SK-N-SH (cell line): ENCODE measurements around the gene MLIP. TPM values are rescaled to one million over a fixed set of nuclear protein-coding genes. Genes with fewer than 3 reads are reported as not detected.

Experiments
- CTCF ChIA-PET: fragments of 300-600, 350-600 bp; formaldehyde crosslinking; extraction: SDS; loops from one replicate; lab custom pipeline; 2021; lab: Yijun Ruan, JAX
- POLR2A ChIA-PET: fragments of 350-600 bp; sonication (Branson Sonifier 250); formaldehyde crosslinking; extraction: SDS; loops from one replicate; lab custom pipeline; 2020; ENCODE audit warnings: antibody characterized with exemption, inconsistent platforms; lab: Yijun Ruan, JAX
- DNase-seq: peaks from one replicate; pipeline ENCODE4 v3.0.0; 2012
- H2AFZ ChIP-seq: fragments of 200-600 bp; sonication (generic); 2 replicates; pipeline ENCODE4 v1.8.1; 2016; ENCODE audit warnings: antibody characterized with exemption, mild to moderate bottlenecking, low read depth
- H3F3A ChIP-seq: fragments of 200-600 bp; sonication (generic); replicated peaks from 2 replicates; pipeline ENCODE3; 2016; ENCODE audit warnings: antibody characterized with exemption, mild to moderate bottlenecking; ENCODE audit not compliant: insufficient read depth
- H3K27ac ChIP-seq, 2 experiments: fragments of 200-500 bp in 1 of 2; fragments of 200-600 bp in 1 of 2; sonication (Bioruptor generic) in 1 of 2; sonication (generic), shearing (Covaris generic) in 1 of 2; 2 replicates each; pipeline versions ENCODE4 v1.5.1 to v1.6.1; 2014 to 2016; ENCODE audit warnings: low read depth in 2 of 2, inconsistent platforms in 1 of 2, low read length in 1 of 2, mild to moderate bottlenecking in 1 of 2, mixed read lengths in 1 of 2
- H3K27me3 ChIP-seq: fragments of 200-600 bp; sonication (generic), shearing (Covaris generic); 2 replicates; pipeline ENCODE4 v1.6.1; 2016; ENCODE audit warnings: mixed run types; ENCODE audit not compliant: insufficient read depth
- H3K36me3 ChIP-seq, 2 experiments: fragments of 200-500 bp in 1 of 2; fragments of 200-600 bp in 1 of 2; sonication (Bioruptor generic) in 1 of 2; sonication (generic) in 1 of 2; replicated peaks in 1 of 2; 2 replicates each; pipeline versions ENCODE3 to v1.5.1; 2014 to 2016; ENCODE audit warnings: low read length in 1 of 2, mild to moderate bottlenecking in 1 of 2; ENCODE audit not compliant: insufficient read depth in 2 of 2, control insufficient read depth in 1 of 2
- H3K4me1 ChIP-seq, 2 experiments: fragments of 200-500 bp in 1 of 2; fragments of 200-600 bp in 1 of 2; sonication (Bioruptor generic) in 1 of 2; sonication (generic), shearing (Covaris generic) in 1 of 2; 2 replicates each; pipeline versions ENCODE4 v1.5.1 to v1.6.1; 2014 to 2016; ENCODE audit warnings: low read depth in 1 of 2, low read length in 1 of 2, mixed run types in 1 of 2; ENCODE audit not compliant: insufficient read depth in 2 of 2, control insufficient read depth in 1 of 2
- H3K4me2 ChIP-seq: fragments of 200-600 bp; sonication (generic), shearing (Covaris generic); 2 replicates; pipeline ENCODE4 v1.6.1; 2017; ENCODE audit warnings: mixed run types
- H3K4me3 ChIP-seq, 2 experiments: fragments of 200-500 bp in 1 of 2; fragments of 200-600 bp in 1 of 2; sonication (Bioruptor generic) in 1 of 2; sonication (generic), shearing (Covaris generic) in 1 of 2; 2 replicates each; pipeline versions ENCODE4 v1.5.1 to v1.8.1; 2014 to 2016; ENCODE audit warnings: low read depth in 2 of 2, inconsistent platforms in 1 of 2, low read length in 1 of 2, mild to moderate bottlenecking in 1 of 2, mixed read lengths in 1 of 2, moderate library complexity in 1 of 2
- H3K79me2 ChIP-seq: fragments of 200-600 bp; sonication (generic); 2 replicates; pipeline ENCODE4 v1.8.1; 2017; ENCODE audit warnings: mild to moderate bottlenecking; ENCODE audit not compliant: insufficient read depth
- H3K9ac ChIP-seq: fragments of 200-600 bp; sonication (generic); 2 replicates; pipeline ENCODE4 v1.6.1; 2017; ENCODE audit warnings: mixed run types
- H3K9me2 ChIP-seq: fragments of 200-600 bp; sonication (generic); 2 replicates; pipeline ENCODE4 v1.6.1; 2017; ENCODE audit warnings: mixed run types
- H3K9me3 ChIP-seq: fragments of 200-600 bp; sonication (generic); 2 replicates; pipeline ENCODE4 v1.6.1; 2017; ENCODE audit warnings: mixed run types, mild to moderate bottlenecking, moderate library complexity
- H4K20me1 ChIP-seq: fragments of 200-600 bp; sonication (generic); 2 replicates; pipeline ENCODE4 v1.6.1; 2017; ENCODE audit warnings: mild to moderate bottlenecking, mixed run types; ENCODE audit not compliant: insufficient read depth
- ELF1 ChIP-seq: IDR thresholded peaks from 2 replicates; pipeline ENCODE4 v1.4.0; 2012
- EP300 ChIP-seq, 2 experiments: IDR thresholded peaks; 2 replicates each; pipeline versions ENCODE4 v1.4.0 to v1.6.1; 2012; ENCODE audit warnings: borderline replicate concordance in 1 of 2, low read depth in 1 of 2, low read length in 1 of 2
- FOXJ3 ChIP-seq: sonication (generic); formaldehyde crosslinking; IDR thresholded peaks from 2 replicates; pipeline ENCODE4 v1.5.1; 2020; ENCODE audit warnings: mild to moderate bottlenecking, missing genetic modification reagents
- GABPA ChIP-seq: IDR thresholded peaks from 2 replicates; pipeline ENCODE4 v1.4.0; 2012; ENCODE audit warnings: low read depth, mild to moderate bottlenecking
- GATA2 ChIP-seq: sonication (generic); formaldehyde crosslinking; IDR thresholded peaks from 2 replicates; pipeline ENCODE4 v1.5.0; 2020; ENCODE audit warnings: mild to moderate bottlenecking, missing genetic modification reagents
- MEF2A ChIP-seq: IDR thresholded peaks from 2 replicates; pipeline ENCODE4 v1.4.0; 2012; ENCODE audit warnings: low read depth, borderline replicate concordance
- MXI1 ChIP-seq: IDR thresholded peaks from 2 replicates; pipeline ENCODE4 v1.6.1; 2012; ENCODE audit warnings: mild to moderate bottlenecking, low read depth, low read length, improper control_type of control experiment
- NFIC ChIP-seq: IDR thresholded peaks from 2 replicates; pipeline ENCODE4 v1.4.0; 2012; ENCODE audit warnings: borderline replicate concordance
- RAD21 ChIP-seq: IDR thresholded peaks from 2 replicates; pipeline ENCODE4 v1.6.1; 2012; ENCODE audit warnings: mild to moderate bottlenecking, low read length
- RCOR1 ChIP-seq: fragments of 150-350 bp; IDR thresholded peaks from 2 replicates; pipeline ENCODE4 v1.6.1; 2017; ENCODE audit warnings: antibody characterized with exemption, low read length
- RXRA ChIP-seq: IDR thresholded peaks from 2 replicates; pipeline ENCODE4 v1.4.0; 2012; ENCODE audit warnings: low read depth, mild to moderate bottlenecking, borderline replicate concordance
- USF1 ChIP-seq: IDR thresholded peaks from 2 replicates; pipeline ENCODE4 v1.4.0; 2012; ENCODE audit warnings: low read depth, borderline replicate concordance
- USF2 ChIP-seq: fragments of 150-350 bp; IDR thresholded peaks from 2 replicates; pipeline ENCODE4 v1.6.1; 2017; ENCODE audit warnings: antibody characterized with exemption, low read length, low read depth, borderline replicate concordance
- WGBS: methylation state at CpG from one replicate; pipeline ENCODE4 v1.1.6; 2017; ENCODE audit warnings: low lambda C conversion rate; 5-methylcytosine and 5-hydroxymethylcytosine counted together
- polyA plus RNA-seq, 3 experiments: library from polyadenylated mRNA; depleted of rRNA; stranded (reverse); fragments of >200 nt; gene quantifications; 2 replicates each; pipeline ENCODE4 v1.2.3, GENCODE V29; 2012
- TF ChIP-seq, protein P1 (sequence below): IDR thresholded peaks from 2 replicates; pipeline ENCODE4 v1.4.0; 2012; ENCODE audit warnings: low read depth
- TF ChIP-seq, protein P2 (sequence below): IDR thresholded peaks from 2 replicates; pipeline ENCODE4; 2012
- TF ChIP-seq, protein P3 (sequence below): IDR thresholded peaks from 2 replicates; pipeline ENCODE4 v1.6.1; 2012; ENCODE audit warnings: mild to moderate bottlenecking, low read depth, low read length, moderate library complexity
- TF ChIP-seq, protein P4 (sequence below): fragments of 200-600 bp; sonication (generic); IDR thresholded peaks from 2 replicates; pipeline ENCODE4 v1.6.1; 2017; ENCODE audit warnings: antibody characterized with exemption, mild to moderate bottlenecking, moderate library complexity

The MLIP gene
- polyA plus RNA-seq, 1 of the 3 experiments (the other 2 are of a cell fraction), result not detected

DNA sequence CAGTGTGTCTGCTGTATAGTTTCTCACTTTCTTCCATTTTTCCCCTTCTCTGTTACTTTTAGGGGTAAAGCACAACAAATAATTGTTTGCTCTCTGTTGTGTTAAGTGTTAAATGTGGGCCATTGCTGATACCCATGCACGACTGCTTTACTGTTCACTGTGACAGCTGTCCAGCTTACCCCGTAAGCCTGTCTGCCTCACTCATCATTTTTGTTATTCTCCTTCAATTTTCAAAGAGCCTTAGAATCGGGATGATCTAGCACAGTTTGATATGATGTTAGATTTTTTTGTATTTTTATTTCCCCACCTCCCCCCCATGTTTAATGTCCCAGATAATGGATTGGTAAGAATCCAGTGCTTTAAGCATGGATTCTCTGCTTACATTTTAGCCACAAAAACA is 41.2 kb upstream of the MLIP start:
- 0 out of 2 replicates have a peak, but pooled peaks cover 5% of the 10 kb centered on the region for H3K27me3 ChIP-seq
- DNase-seq, result no peak
- no peaks in the 10 kb centered on the region; a peak in 1 of 4 replicates for H3K4me1 ChIP-seq
- no peak overlapping the region for H3K4me3 ChIP-seq
- H4K20me1 ChIP-seq, result no peaks in the 10 kb centered on the region
- H3K27ac ChIP-seq, result no peak overlapping the region; a peak in 1 of 4 replicates
- no peak for TF ChIP-seq MXI1
- TF ChIP-seq, protein P1, sequence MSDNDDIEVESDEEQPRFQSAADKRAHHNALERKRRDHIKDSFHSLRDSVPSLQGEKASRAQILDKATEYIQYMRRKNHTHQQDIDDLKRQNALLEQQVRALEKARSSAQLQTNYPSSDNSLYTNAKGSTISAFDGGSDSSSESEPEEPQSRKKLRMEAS, result no peak
- TF ChIP-seq, protein P2, sequence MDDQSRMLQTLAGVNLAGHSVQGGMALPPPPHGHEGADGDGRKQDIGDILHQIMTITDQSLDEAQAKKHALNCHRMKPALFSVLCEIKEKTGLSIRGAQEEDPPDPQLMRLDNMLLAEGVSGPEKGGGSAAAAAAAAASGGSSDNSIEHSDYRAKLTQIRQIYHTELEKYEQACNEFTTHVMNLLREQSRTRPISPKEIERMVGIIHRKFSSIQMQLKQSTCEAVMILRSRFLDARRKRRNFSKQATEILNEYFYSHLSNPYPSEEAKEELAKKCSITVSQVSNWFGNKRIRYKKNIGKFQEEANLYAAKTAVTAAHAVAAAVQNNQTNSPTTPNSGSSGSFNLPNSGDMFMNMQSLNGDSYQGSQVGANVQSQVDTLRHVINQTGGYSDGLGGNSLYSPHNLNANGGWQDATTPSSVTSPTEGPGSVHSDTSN, result no peak
- ChIA-PET POLR2A (no interaction called here), CTCF (no interaction called here)
- H3K36me3 ChIP-seq, result no peaks in the 10 kb centered on the region
- H3K9me3 ChIP-seq, result no peaks in the 10 kb centered on the region
- H3F3A ChIP-seq, result no peaks in the 10 kb centered on the region
- no peaks in the 10 kb centered on the region for H3K79me2 ChIP-seq
- H3K9ac ChIP-seq, result no peak overlapping the region
- 3% methylated on average over 3 of the region's 3 CpGs for WGBS
- peak overlapping the region; percentile 33; the same call in 1 of the 2 replicates for H3K4me2 ChIP-seq
- no peak overlapping the region for H2AFZ ChIP-seq
- H3K9me2 ChIP-seq, result no peaks in the 10 kb centered on the region; the same call in 1 of the 2 replicates

DNA sequence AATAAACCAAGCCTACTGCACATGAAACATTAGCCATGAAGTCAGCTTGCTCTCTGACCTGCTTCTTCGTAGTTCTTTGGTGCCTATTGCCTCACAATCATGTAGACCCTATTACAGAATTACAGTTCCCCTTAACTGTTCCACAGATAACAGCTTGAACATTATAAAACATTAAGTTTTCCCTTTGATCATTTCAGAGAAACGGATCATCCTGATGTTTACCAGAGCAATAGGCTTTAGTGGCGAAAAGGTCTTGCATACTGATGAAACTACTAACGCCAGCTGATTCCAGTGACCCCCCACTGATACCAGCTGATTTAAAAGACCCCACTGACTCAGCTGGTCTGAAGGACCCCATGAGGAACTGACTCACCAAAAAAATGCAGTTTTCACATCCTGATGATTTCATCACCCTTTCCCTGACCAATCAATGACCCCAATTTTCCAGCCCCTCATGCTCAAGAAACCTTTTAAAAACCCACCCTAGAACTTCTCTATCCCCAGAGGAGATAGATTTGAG is 39.4 kb upstream of the MLIP start:
- Histone ChIP-seq H3K9ac (no peak overlapping the region), H3K9me3 (no peaks in the 10 kb centered on the region), H3K79me2 (no peaks in the 10 kb centered on the region), H3K4me1 (no peaks in the 10 kb centered on the region; a peak in 1 of 4 replicates), H4K20me1 (no peaks in the 10 kb centered on the region), H3K27me3 (peaks cover 5% of the 10 kb centered on the region; the same call in 1 of the 2 replicates), H3K9me2 (no peaks in the 10 kb centered on the region; the same call in 1 of the 2 replicates), H3K27ac (no peak overlapping the region; a peak in 1 of 4 replicates), H2AFZ (no peak overlapping the region), H3K4me3 (no peak overlapping the region), H3K4me2 (no peak overlapping the region), H3K36me3 (no peaks in the 10 kb centered on the region), H3F3A (no peaks in the 10 kb centered on the region)
- ChIA-PET CTCF (interaction anchor here (1.0 kb wide), 1 partner anchor 8 kb away, joined by 3 read pairs; no protein-coding TSS in a partner anchor), POLR2A (no interaction called here)
- DNase-seq, result no peak
- WGBS, result 8% methylated on average over 4 of the region's 4 CpGs
- TF ChIP-seq MEF2A, result no peak
- TF ChIP-seq, protein P3, sequence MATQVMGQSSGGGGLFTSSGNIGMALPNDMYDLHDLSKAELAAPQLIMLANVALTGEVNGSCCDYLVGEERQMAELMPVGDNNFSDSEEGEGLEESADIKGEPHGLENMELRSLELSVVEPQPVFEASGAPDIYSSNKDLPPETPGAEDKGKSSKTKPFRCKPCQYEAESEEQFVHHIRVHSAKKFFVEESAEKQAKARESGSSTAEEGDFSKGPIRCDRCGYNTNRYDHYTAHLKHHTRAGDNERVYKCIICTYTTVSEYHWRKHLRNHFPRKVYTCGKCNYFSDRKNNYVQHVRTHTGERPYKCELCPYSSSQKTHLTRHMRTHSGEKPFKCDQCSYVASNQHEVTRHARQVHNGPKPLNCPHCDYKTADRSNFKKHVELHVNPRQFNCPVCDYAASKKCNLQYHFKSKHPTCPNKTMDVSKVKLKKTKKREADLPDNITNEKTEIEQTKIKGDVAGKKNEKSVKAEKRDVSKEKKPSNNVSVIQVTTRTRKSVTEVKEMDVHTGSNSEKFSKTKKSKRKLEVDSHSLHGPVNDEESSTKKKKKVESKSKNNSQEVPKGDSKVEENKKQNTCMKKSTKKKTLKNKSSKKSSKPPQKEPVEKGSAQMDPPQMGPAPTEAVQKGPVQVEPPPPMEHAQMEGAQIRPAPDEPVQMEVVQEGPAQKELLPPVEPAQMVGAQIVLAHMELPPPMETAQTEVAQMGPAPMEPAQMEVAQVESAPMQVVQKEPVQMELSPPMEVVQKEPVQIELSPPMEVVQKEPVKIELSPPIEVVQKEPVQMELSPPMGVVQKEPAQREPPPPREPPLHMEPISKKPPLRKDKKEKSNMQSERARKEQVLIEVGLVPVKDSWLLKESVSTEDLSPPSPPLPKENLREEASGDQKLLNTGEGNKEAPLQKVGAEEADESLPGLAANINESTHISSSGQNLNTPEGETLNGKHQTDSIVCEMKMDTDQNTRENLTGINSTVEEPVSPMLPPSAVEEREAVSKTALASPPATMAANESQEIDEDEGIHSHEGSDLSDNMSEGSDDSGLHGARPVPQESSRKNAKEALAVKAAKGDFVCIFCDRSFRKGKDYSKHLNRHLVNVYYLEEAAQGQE, result no peak
- no peak for TF ChIP-seq USF2
- TF ChIP-seq FOXJ3 (CRISPR knock-in tag), result no peak
- TF ChIP-seq RAD21, result no peak
- TF ChIP-seq, protein P4, sequence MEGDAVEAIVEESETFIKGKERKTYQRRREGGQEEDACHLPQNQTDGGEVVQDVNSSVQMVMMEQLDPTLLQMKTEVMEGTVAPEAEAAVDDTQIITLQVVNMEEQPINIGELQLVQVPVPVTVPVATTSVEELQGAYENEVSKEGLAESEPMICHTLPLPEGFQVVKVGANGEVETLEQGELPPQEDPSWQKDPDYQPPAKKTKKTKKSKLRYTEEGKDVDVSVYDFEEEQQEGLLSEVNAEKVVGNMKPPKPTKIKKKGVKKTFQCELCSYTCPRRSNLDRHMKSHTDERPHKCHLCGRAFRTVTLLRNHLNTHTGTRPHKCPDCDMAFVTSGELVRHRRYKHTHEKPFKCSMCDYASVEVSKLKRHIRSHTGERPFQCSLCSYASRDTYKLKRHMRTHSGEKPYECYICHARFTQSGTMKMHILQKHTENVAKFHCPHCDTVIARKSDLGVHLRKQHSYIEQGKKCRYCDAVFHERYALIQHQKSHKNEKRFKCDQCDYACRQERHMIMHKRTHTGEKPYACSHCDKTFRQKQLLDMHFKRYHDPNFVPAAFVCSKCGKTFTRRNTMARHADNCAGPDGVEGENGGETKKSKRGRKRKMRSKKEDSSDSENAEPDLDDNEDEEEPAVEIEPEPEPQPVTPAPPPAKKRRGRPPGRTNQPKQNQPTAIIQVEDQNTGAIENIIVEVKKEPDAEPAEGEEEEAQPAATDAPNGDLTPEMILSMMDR, result no peak
- no peak for TF ChIP-seq MXI1
- no peak for TF ChIP-seq EP300 (IDR thresholded peaks at IDR 0.05; ENCODE audit: borderline replicate concordance in 1 of 2, low read depth in 1 of 2, low read length in 1 of 2)
- TF ChIP-seq, protein P1, result no peak
- TF ChIP-seq USF1, result no peak
- TF ChIP-seq GABPA, result no peak
- TF ChIP-seq ELF1, result no peak
- no peak for TF ChIP-seq NFIC
- TF ChIP-seq RCOR1, result no peak
- no peak for TF ChIP-seq GATA2 (CRISPR knock-in tag)
- no peak for TF ChIP-seq RXRA
